ENCODE results near the gene APMAP. TPM values are rescaled to one million over a fixed set of nuclear protein-coding genes. Genes with fewer than 3 reads are reported as not detected.
A peak's percentile ranks its signal among the peaks of the same experiment; 100 is the strongest.

The APMAP gene
- polyA plus RNA-seq, 6 donors from 2014 or later: 41.4 to 71.6 (median 48.7) TPM

DNA sequence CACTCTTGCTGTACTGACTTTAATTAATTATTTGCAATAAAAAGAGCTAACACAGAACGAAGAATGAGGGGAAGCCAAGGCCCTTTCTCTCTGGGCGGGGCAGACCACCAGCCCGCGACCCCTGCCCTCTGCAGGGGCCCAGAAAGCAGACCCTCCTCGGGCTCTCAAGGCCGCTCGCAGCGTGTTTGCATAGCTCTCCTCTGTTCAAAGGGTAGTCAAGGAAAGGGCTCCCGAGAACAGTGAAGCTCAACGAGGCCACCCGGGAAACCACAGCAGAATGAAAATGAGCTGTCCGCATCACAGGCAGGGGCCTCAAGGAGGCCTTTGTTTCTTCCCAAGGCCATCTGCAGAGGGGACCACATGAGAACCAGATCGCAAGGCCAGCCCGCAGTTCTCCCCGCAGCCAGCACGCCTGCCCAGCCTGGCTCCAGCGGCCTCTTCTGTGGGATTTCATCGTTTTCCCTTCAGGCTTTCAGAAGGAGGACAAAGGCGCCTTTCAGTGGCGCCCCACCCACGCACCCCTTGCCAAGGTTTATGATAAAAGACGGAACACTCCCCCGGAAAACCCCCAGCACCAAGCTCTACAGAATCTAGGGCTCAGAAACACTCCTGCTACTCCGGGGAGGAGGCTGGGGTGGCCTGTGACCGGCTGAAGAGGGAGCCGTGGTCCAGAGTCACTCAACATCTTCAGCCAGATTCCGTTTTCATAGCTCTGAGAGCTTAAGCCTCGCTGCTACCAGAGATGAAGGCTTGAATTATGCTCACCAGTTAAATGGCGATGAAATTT is 40.1 kb upstream of the APMAP start:
- no peaks in the 10 kb centered on the region for H3K27me3 Mint-ChIP-seq
- ATAC-seq (ENCODE audit: low read depth in 2 of 2): no peak
- DNase-seq: no peak
- peaks cover 45 to 59% (median 59%) of the 10 kb centered on the region in 3 donors for H3K4me1 Mint-ChIP-seq
- H3K4me3 Mint-ChIP-seq: no peak overlapping the region
- peak overlapping the region in 1 of 6 donors; percentile 38 for H3K27ac Mint-ChIP-seq
- peaks cover 11 to 12% of the 10 kb centered on the region in 2 donors for H3K36me3 Mint-ChIP-seq
- H3K9me3 Mint-ChIP-seq: no peaks in the 10 kb centered on the region

DNA sequence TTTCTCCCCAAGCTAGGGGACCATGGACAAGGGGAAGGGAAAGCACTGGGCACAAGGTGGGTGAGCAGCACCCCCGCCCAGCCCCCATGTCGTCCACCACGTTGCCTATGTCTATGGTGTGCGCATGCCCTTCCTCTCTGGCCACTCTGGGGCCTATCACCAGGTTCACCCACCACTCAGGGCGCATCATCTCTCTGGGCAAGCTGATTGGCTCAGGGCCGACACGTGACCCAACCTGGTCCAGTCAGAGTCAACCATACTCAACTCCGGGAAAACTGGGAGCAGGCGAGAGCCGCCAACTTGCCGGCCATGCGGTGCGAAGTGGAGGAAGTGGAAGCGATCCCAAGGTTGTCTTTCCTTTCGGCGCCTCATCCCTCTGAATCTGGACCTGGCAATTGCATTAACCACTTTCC is 39.5 kb upstream of the APMAP start:
- Mint-ChIP-seq H3K27ac (no peak overlapping the region), H3K4me3 (no peak overlapping the region), H3K9me3 (no peaks in the 10 kb centered on the region), H3K4me1 (peaks cover 45 to 59% (median 59%) of the 10 kb centered on the region in 3 donors), H3K27me3 (no peaks in the 10 kb centered on the region), H3K36me3 (peaks cover 11 to 12% of the 10 kb centered on the region in 2 donors)
- DNase-seq (no peak), ATAC-seq (ENCODE audit: low read depth in 2 of 2) (no peak)

DNA sequence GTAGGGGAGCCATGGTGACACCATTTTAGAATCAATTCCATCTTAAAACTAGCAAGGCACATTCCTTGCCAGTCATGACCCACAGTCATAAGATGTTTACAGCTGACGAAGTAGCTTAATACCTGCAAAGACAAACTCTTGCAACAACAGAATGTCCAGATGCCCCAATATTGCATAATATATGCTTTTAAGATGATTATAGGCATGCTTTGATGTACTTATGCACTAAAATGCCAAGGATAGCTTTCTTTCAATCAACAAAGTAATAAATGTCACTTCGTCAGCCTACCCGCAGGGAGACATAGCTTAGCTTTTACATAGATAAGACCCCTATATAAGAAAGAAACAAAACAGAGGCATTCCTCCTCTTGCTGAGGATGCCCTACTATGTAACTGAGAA is 38.7 kb upstream of the APMAP start:
- H3K27me3 Mint-ChIP-seq: no peaks in the 10 kb centered on the region
- H3K9me3 Mint-ChIP-seq: no peaks in the 10 kb centered on the region
- H3K4me1 Mint-ChIP-seq: peaks cover 37 to 59% (median 59%) of the 10 kb centered on the region in 3 donors
- H3K4me3 Mint-ChIP-seq: no peak overlapping the region
- H3K27ac Mint-ChIP-seq: peak overlapping the region in 1 of 6 donors; percentile 57
- ATAC-seq (ENCODE audit: low read depth in 2 of 2) (no peak), DNase-seq (no peak)
- peaks cover 11 to 12% of the 10 kb centered on the region in 2 donors for H3K36me3 Mint-ChIP-seq

GRCh38 chr20:25030649-25031207 is 38.2 kb upstream of the APMAP start:
- DNase-seq: no peak
- Mint-ChIP-seq H3K27ac (peak overlapping the region in 1 of 6 donors; percentile 64), H3K36me3 (peaks cover 11 to 12% of the 10 kb centered on the region in 2 donors), H3K4me3 (no peak overlapping the region), H3K27me3 (no peaks in the 10 kb centered on the region), H3K4me1 (peaks cover 34 to 59% (median 54%) of the 10 kb centered on the region in 3 donors), H3K9me3 (no peaks in the 10 kb centered on the region)
- no peak for ATAC-seq (ENCODE audit: low read depth in 2 of 2)

DNA sequence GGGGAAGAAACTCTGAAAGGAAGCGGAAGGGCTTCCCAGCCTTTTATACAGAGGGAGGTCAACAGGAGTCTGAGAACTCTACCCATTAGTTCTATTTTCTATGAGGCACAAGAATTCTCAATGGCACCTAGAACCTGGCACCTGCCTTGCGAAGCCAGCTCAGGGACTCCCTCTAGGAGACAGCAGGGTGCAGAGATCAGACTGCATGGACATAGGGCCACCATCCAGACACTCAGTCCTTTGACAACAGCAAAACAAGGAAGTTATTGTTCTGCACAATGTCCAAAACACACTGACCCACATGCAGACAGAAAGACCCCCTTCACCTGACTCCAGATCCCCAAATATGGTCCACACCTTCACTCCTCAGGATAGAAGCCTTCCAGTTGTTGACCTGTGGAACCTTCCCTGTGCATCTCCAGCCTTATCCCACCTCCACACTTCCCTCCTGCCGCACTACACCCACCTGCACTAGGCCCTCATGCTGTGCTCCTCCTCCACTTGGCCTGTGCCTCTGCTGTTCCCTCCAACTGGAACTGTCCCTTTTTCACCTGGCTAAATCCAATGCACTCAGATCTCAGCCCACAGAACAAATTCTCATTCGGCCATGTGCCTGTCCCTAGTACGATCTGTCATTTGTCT is 37.6 kb upstream of the APMAP start:
- Mint-ChIP-seq H3K9me3 (no peaks in the 10 kb centered on the region), H3K36me3 (peaks cover 11 to 12% of the 10 kb centered on the region in 2 donors), H3K27ac (peak overlapping the region in 3 of 6 donors; percentile 15 to 53 (median 38)), H3K4me1 (peaks cover 31 to 55% (median 48%) of the 10 kb centered on the region in 3 donors), H3K4me3 (no peak overlapping the region), H3K27me3 (no peaks in the 10 kb centered on the region)
- no peak for DNase-seq
- ATAC-seq (ENCODE audit: low read depth in 2 of 2): no peak

DNA sequence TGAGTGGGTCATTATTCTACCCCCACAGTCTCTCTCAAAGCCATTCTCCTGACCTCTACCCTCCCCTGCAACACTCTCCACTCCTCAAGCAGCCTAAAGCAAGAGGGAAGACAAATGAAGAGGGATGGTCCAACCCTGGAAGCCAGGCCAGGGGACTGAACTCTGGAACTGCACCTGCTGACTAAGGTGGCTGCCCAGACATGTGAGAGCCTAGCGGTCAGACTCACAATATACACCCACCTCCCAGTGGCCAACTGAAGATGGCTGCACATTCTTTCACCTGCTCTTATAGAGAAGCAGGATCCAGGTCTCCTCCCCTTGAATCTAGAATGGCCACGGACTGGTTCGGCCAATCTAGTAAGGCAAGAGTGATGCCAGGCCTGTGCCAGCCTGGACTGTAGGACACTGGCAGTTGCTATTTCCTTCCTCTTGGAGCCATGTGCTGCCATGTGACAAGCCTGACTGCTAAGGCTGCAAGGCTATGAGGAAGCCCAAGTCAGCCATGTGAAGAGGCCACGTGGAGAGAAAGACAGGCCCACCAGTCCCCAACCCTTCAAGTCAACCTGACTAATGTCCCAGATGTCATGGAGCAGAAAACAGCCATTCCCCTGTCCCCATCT is 33.5 kb upstream of the APMAP start:
- Mint-ChIP-seq H3K4me1 (peaks cover 38 to 45% (median 39%) of the 10 kb centered on the region in 3 donors), H3K27ac (peak overlapping the region in 2 of 6 donors; percentile 3 to 80), H3K36me3 (peaks cover 12 to 19% of the 10 kb centered on the region in 2 donors), H3K4me3 (no peak overlapping the region), H3K27me3 (no peaks in the 10 kb centered on the region), H3K9me3 (no peaks in the 10 kb centered on the region)
- no peak for DNase-seq
- no peak for ATAC-seq (ENCODE audit: low read depth in 2 of 2)

DNA sequence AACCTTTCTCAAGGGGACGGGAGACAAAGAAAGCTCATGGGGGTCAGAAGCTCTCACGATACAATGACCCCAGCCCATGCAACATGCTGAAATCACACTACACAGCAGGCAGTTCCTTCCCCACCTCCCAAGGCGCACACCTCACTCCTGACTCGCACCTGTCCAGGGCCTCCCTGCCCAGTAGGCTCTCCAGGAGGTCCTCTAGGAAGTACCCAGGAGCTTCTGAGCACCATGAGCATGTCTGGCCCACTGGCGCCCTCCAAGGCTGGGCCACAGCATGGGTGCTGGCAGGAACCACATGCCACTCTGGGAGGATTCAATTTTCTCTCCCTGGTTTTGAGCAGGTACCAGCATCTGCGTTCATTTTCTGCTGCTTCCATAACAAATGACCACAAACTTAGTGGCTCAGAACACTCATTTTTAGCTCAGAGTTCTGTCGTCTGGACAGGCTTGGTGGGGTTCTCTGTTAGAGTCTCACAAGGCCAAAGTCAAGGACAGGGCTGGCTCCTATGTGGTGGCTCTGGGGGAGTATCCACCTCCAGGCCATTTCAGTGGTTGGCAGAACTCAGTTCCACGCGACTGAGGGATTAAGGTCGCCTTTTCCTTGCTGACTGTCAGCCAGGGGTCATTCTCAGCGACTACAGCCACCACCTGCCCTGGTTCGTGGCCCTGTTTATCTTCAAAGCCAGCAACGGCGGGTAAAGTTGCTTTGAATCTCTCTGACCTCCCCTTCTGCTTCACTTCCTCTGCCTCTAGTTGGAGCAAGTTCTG is 32.7 kb upstream of the APMAP start:
- ATAC-seq (ENCODE audit: low read depth in 2 of 2) (no peak), DNase-seq (no peak)
- no peak overlapping the region for H3K4me3 Mint-ChIP-seq
- H3K27me3 Mint-ChIP-seq: no peaks in the 10 kb centered on the region
- H3K4me1 Mint-ChIP-seq: peaks cover 36 to 42% (median 40%) of the 10 kb centered on the region in 3 donors
- H3K36me3 Mint-ChIP-seq: peaks cover 14% of the 10 kb centered on the region in 2 donors
- H3K9me3 Mint-ChIP-seq: no peaks in the 10 kb centered on the region
- no peak overlapping the region for H3K27ac Mint-ChIP-seq

- Mint-ChIP-seq H3K4me1 (peaks cover 34 to 38% (median 36%) of the 10 kb centered on the region in 3 donors), H3K27me3 (no peaks in the 10 kb centered on the region), H3K4me3 (no peak overlapping the region), H3K27ac (peak overlapping the region in 2 of 6 donors; percentile 43 to 73), H3K36me3 (peaks cover 8% of the 10 kb centered on the region in 2 donors), H3K9me3 (no peaks in the 10 kb centered on the region)
- ATAC-seq (ENCODE audit: low read depth in 2 of 2) (no peak), DNase-seq (no peak)
Observed at GRCh38 chr20:25024171-25024570, 31.6 kb upstream of the APMAP start.

- no peaks in the 10 kb centered on the region for H3K9me3 Mint-ChIP-seq
- ATAC-seq (ENCODE audit: low read depth in 2 of 2) (no peak), DNase-seq (no peak)
- H3K27me3 Mint-ChIP-seq: no peaks in the 10 kb centered on the region
- peak overlapping the region in 3 of 6 donors; percentile 43 to 86 (median 73) for H3K27ac Mint-ChIP-seq
- no peak overlapping the region for H3K4me3 Mint-ChIP-seq
- H3K36me3 Mint-ChIP-seq: peaks cover 8% of the 10 kb centered on the region in 2 donors
- peaks cover 34 to 38% (median 36%) of the 10 kb centered on the region in 3 donors for H3K4me1 Mint-ChIP-seq
Observed at GRCh38 chr20:25023356-25023755, 30.8 kb upstream of the APMAP start.

DNA sequence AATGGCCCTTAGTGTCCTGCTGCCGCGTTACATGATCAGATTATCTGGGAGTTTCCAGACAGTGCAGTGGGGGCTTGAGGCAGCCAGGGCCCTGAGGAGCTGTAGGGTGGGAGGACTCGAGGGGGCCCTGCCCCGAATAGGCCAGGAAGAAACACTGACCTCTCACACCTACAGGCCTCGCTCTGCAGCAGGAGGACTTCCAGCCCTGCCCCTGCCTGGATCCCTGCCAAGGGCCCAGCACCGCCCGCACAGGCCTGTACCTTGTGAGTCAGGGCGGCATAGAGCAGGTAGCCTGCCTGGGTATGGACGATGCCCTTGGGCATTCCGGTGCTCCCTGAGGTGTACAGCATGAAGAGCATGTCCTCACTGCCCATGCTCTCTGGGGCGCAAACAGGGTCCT is 30.1 kb upstream of the APMAP start:
- Mint-ChIP-seq H3K4me3 (no peak overlapping the region), H3K9me3 (no peaks in the 10 kb centered on the region), H3K27ac (peak overlapping the region in 1 of 6 donors; percentile 24), H3K4me1 (peaks cover 34 to 42% (median 36%) of the 10 kb centered on the region in 3 donors), H3K27me3 (no peaks in the 10 kb centered on the region), H3K36me3 (peaks cover 8 to 12% of the 10 kb centered on the region in 2 donors)
- DNase-seq (no peak), ATAC-seq (ENCODE audit: low read depth in 2 of 2) (no peak)

- peaks cover 20 to 30% (median 30%) of the 10 kb centered on the region in 3 donors for H3K4me1 Mint-ChIP-seq
- H3K27me3 Mint-ChIP-seq: no peaks in the 10 kb centered on the region
- no peak for ATAC-seq (ENCODE audit: low read depth in 2 of 2)
- peaks cover 8 to 13% of the 10 kb centered on the region in 2 donors for H3K36me3 Mint-ChIP-seq
- H3K4me3 Mint-ChIP-seq: no peak overlapping the region
- DNase-seq: no peak
- no peaks in the 10 kb centered on the region for H3K9me3 Mint-ChIP-seq
- peak overlapping the region in 2 of 6 donors; percentile 33 to 56 for H3K27ac Mint-ChIP-seq
Observed at GRCh38 chr20:25021336-25021735, 28.8 kb upstream of the APMAP start.

GRCh38 chr20:25020901-25021301 is 28.4 kb upstream of the APMAP start:
- Mint-ChIP-seq H3K36me3 (peaks cover 8 to 13% of the 10 kb centered on the region in 2 donors), H3K9me3 (no peaks in the 10 kb centered on the region), H3K27ac (peak overlapping the region in 2 of 6 donors; percentile 56 to 67), H3K4me1 (peaks cover 19 to 30% (median 26%) of the 10 kb centered on the region in 3 donors), H3K27me3 (no peaks in the 10 kb centered on the region), H3K4me3 (no peak overlapping the region)
- ATAC-seq (ENCODE audit: low read depth in 2 of 2): no peak
- DNase-seq: no peak

- no peak for ATAC-seq (ENCODE audit: low read depth in 2 of 2)
Observed at GRCh38 chr20:25020345-25020744, 27.8 kb upstream of the APMAP start.

More at GRCh38 chr20:25020345-25020744, 27.8 kb upstream of the APMAP start:
- H3K4me3 Mint-ChIP-seq: no peak overlapping the region
- H3K4me1 Mint-ChIP-seq: peaks cover 19 to 26% (median 22%) of the 10 kb centered on the region in 3 donors
- DNase-seq: no peak
- H3K9me3 Mint-ChIP-seq: no peaks in the 10 kb centered on the region
- no peak overlapping the region for H3K27ac Mint-ChIP-seq
- no peaks in the 10 kb centered on the region for H3K27me3 Mint-ChIP-seq
- H3K36me3 Mint-ChIP-seq: peaks cover 8 to 13% of the 10 kb centered on the region in 2 donors
